Lung (tissue), 12 donors: ENCODE results near the gene NUP210. TPM values are rescaled to one million over a fixed set of nuclear protein-coding genes. Genes with fewer than 3 reads are reported as not detected.

Experiments
- ATAC-seq: fragments of 200-7000 bp; cut with Tn5 transposase; one replicate; pipeline ENCODE4 v1.9.1; 2020; ENCODE audit warnings: moderate number of reproducible peaks; ENCODE audit not compliant: insufficient read depth, low FRiP score
- DNase-seq, 3 donors: peaks; one replicate each; pipeline ENCODE4 v3.0.0-alpha.2; 2013 to 2017
- H3K27ac ChIP-seq, 2 donors: one replicate each; pipeline ENCODE4 v1.5.1; 2013; ENCODE audit warnings: mild to moderate bottlenecking in 2 of 2, moderate library complexity in 2 of 2, control low read depth in 1 of 2, inconsistent platforms in 1 of 2, low read depth in 1 of 2, low read length in 1 of 2
- H3K27me3 ChIP-seq, 3 donors: one replicate each; pipeline ENCODE4 v1.5.1; 2013; ENCODE audit warnings: low read length in 2 of 3; ENCODE audit not compliant: control insufficient read depth in 3 of 3, insufficient read depth in 3 of 3
- H3K36me3 ChIP-seq, 4 donors: one replicate each; pipeline ENCODE4 v1.5.1; 2013; ENCODE audit warnings: low read length in 4 of 4, mild to moderate bottlenecking in 1 of 4, moderate library complexity in 1 of 4; ENCODE audit not compliant: control insufficient read depth in 4 of 4, insufficient read depth in 4 of 4
- H3K4me1 ChIP-seq, 5 donors: one replicate each; pipeline ENCODE4 v1.5.1; 2013; ENCODE audit warnings: low read length in 5 of 5, mild to moderate bottlenecking in 2 of 5, moderate library complexity in 1 of 5; ENCODE audit not compliant: control insufficient read depth in 5 of 5, insufficient read depth in 5 of 5
- H3K4me3 ChIP-seq: one replicate; pipeline ENCODE4 v1.5.1; 2013; ENCODE audit warnings: mild to moderate bottlenecking, control low read depth, moderate library complexity
- H3K9ac ChIP-seq, 2 donors: one replicate each; pipeline ENCODE4 v1.5.1; 2013; ENCODE audit warnings: low read length in 2 of 2, control low read depth in 1 of 2; ENCODE audit not compliant: insufficient read depth in 1 of 2
- H3K9me3 ChIP-seq, 4 donors: one replicate each; pipeline ENCODE4 v1.5.1; 2013; ENCODE audit warnings: low read length in 3 of 4, mild to moderate bottlenecking in 1 of 4, moderate library complexity in 1 of 4; ENCODE audit not compliant: control insufficient read depth in 4 of 4, insufficient read depth in 3 of 4
- WGBS, 2 donors: extraction: QIAGEN DNeasy Blood & Tissue Kit; methylation state at CpG; one replicate each; pipeline ENCODE4 v1.1.7; 2013; 5-methylcytosine and 5-hydroxymethylcytosine counted together
- polyA plus RNA-seq, 2 donors: library from polyadenylated mRNA; stranded (reverse); fragments of 200-250 nt; gene quantifications; one replicate each; pipeline ENCODE4 v1.2.1, GENCODE V29; 2013
- total RNA-seq, 2 donors: library from RNA; depleted of rRNA in 1 of 2; stranded (reverse); fragments of >200 nt in 1 of 2; gene quantifications; one replicate each; pipeline ENCODE4 v1.2.1, GENCODE V29; 2014 to 2021
- TF ChIP-seq, protein P1 (sequence below): IDR thresholded peaks from 2 replicates; pipeline ENCODE4 v1.5.1; 2012; ENCODE audit warnings: mild to moderate bottlenecking; ENCODE audit errors: control extremely low read depth, extremely low read depth
- donor health status: control.
- donor health status: control.
- donor health status: Bipolar disorder and iron deficiency.
- donor health status: healthy.
- donor health status: DM: yes; HTN: yes; CAD: no.

NUP210 gene
- total and polyA plus RNA-seq, 4 donors, result 5.4 to 20.4 (median 10.5) TPM

DNA sequence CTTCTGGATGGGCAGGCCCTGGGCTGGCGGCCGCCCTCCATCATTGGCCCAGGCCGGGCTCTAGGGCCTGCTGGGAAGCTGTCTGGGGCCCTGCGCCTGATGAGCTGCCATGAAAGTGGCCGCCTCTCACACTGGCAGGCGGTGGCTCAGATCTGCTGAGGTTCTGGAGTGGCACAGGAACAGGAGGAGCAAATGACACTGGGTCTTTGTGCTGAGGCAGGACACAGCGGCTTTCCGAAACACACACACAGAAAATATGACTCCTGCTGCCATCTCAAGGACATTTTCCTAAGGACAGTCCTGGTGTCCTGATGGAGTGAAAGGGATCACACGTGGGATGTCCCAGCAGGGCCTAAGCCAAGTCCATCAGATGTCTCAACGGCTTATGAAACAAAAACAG lies 103.5 kb downstream of the NUP210 start:
- no peak for ATAC-seq
- TF ChIP-seq, protein P1, sequence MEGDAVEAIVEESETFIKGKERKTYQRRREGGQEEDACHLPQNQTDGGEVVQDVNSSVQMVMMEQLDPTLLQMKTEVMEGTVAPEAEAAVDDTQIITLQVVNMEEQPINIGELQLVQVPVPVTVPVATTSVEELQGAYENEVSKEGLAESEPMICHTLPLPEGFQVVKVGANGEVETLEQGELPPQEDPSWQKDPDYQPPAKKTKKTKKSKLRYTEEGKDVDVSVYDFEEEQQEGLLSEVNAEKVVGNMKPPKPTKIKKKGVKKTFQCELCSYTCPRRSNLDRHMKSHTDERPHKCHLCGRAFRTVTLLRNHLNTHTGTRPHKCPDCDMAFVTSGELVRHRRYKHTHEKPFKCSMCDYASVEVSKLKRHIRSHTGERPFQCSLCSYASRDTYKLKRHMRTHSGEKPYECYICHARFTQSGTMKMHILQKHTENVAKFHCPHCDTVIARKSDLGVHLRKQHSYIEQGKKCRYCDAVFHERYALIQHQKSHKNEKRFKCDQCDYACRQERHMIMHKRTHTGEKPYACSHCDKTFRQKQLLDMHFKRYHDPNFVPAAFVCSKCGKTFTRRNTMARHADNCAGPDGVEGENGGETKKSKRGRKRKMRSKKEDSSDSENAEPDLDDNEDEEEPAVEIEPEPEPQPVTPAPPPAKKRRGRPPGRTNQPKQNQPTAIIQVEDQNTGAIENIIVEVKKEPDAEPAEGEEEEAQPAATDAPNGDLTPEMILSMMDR, result no peak
- Histone ChIP-seq H3K27me3 (no peaks in the 10 kb centered on the region), H3K4me3 (no peak overlapping the region), H3K36me3 (peaks cover 0 to 22% (median 0%) of the 10 kb centered on the region in 4 donors), H3K9me3 (peaks cover 0 to 2% (median 0%) of the 10 kb centered on the region in 4 donors), H3K9ac (no peak overlapping the region), H3K27ac (no peak overlapping the region), H3K4me1 (no peaks in the 10 kb centered on the region)
- DNase-seq, result no peak
- whole genome bisulfite sequencing, 2 donors, result 87 to 92% methylated on average over 10 of the region's 10 CpGs

DNA sequence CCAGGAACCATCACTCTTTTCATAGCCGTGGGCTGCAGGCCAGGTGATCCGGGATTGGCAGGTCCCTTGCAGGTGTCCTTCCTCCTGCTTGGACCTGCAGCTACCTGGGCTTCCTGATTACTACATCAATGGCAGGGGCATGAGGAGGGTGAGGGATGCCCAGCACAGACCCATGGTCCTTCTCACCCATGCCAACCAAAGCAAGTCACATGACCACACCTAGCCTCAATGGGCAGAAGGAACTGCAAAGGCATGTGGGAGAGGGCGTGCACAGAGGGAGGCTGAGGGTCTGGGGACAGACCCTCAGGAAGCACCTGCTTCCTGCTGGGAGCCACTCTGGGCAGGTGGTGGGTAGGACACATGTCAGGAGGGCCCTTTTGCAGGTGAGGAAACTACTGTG lies 105.2 kb downstream of the NUP210 start:
- 84 to 92% methylated on average over 3 of the region's 3 CpGs for WGBS, 2 donors
- Histone ChIP-seq H3K9me3 (no peaks in the 10 kb centered on the region), H3K4me3 (no peak overlapping the region), H3K9ac (no peak overlapping the region), H3K27ac (no peak overlapping the region), H3K4me1 (no peaks in the 10 kb centered on the region), H3K27me3 (no peaks in the 10 kb centered on the region), H3K36me3 (peaks cover 0 to 19% (median 0%) of the 10 kb centered on the region in 4 donors)
- DNase-seq, result no peak
- TF ChIP-seq, protein P1, result no peak
- ATAC-seq, result no peak

DNA sequence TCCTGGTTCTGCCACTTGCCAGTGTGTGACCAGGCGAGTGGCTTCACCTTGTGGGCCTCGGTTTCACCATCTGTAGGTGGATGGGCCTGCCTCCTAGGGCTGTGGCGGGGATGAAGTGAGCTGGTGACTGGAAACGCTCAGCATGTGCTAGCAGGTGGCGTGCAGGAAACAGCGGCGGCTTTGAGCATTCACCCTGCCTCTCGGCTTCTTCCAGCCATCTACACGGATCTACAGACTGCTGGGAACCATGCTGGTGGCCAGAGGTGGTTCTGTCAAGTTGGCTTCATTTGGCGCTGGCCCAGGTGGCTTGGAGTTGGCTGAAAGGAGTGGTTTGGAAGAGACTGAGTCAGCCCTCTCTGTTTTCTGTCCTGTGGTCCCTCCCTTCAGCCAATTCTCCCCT lies 106.3 kb downstream of the NUP210 start:
- Histone ChIP-seq H3K9me3 (peaks cover 0 to 1% (median 0%) of the 10 kb centered on the region in 4 donors), H3K4me1 (no peaks in the 10 kb centered on the region), H3K9ac (no peak overlapping the region), H3K4me3 (no peak overlapping the region), H3K27me3 (no peaks in the 10 kb centered on the region), H3K27ac (no peak overlapping the region), H3K36me3 (peaks cover 0 to 16% (median 0%) of the 10 kb centered on the region in 4 donors)
- ATAC-seq, result no peak
- TF ChIP-seq, protein P1, result no peak
- no peak for DNase-seq
- 95 to 99% methylated on average over 10 of the region's 10 CpGs for WGBS, 2 donors

DNA sequence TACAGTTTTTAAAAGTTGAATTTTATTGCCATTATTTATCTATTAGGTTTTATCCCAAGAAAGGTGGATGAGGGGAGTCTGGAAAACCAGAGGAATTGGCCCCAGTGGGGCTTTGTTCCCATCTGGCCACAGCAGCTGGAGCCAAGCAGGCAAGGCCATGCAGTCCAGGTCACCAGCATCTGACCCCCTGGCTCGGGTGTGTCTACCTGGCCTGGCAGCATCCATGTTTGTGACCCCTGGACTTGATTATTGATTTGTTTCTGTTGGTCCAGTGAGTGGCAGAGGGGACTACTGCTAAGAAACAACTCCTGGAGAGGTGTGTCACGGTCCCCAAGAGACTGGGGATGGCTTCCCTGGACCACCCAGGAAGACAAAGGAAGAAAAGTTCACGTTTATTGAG lies 111.1 kb downstream of the NUP210 start:
- Histone ChIP-seq H3K9ac (no peak overlapping the region), H3K4me3 (no peak overlapping the region), H3K36me3 (peaks cover 0 to 2% (median 0%) of the 10 kb centered on the region in 4 donors), H3K9me3 (peaks cover 0 to 1% (median 0%) of the 10 kb centered on the region in 4 donors), H3K27ac (no peak overlapping the region), H3K27me3 (no peaks in the 10 kb centered on the region), H3K4me1 (no peaks in the 10 kb centered on the region)
- DNase-seq (peak in 1 of 3 donors; percentile 11), ATAC-seq (no peak)
- TF ChIP-seq, protein P1, result no peak
- 68 to 86% methylated on average over 3 of the region's 3 CpGs for WGBS, 2 donors
